MG63 (cell line): ENCODE results near the gene RAMP3. TPM values are rescaled to one million over a fixed set of nuclear protein-coding genes. Genes with fewer than 3 reads are reported as not detected.

ENCODE experiments used
- DNase-seq: peaks from one replicate; pipeline ENCODE4 v3.0.0-alpha.2; 2020
- H3K27me3 ChIP-seq: fragments of 250-450 bp; sonication (Bioruptor Pico); 2 replicates; pipeline ENCODE4 v1.5.1; 2020; ENCODE audit warnings: mild to moderate bottlenecking, moderate library complexity
- H3K36me3 ChIP-seq: fragments of 250-450 bp; sonication (Bioruptor Pico); 2 replicates; pipeline ENCODE4 v1.5.1; 2020; ENCODE audit warnings: mild to moderate bottlenecking, moderate library complexity
- H3K4me3 ChIP-seq: fragments of 250-450 bp; sonication (Bioruptor Pico); 2 replicates; pipeline ENCODE4 v1.5.1; 2020; ENCODE audit warnings: mild to moderate bottlenecking, moderate library complexity
- H3K9me3 ChIP-seq: fragments of 250-450 bp; sonication (Bioruptor Pico); 2 replicates; pipeline ENCODE4 v1.5.1; 2020; ENCODE audit warnings: mild to moderate bottlenecking, moderate library complexity
- total RNA-seq: library from RNA; depleted of rRNA; stranded (reverse); fragments of >200 nt; shearing (Covaris generic); gene quantifications from 2 replicates; pipeline ENCODE4 v1.2.3, GENCODE V29; 2014; ENCODE audit warnings: low replicate concordance

Gene RAMP3
- total RNA-seq, 1 experiment from 2014 or later, result not detected

DNA sequence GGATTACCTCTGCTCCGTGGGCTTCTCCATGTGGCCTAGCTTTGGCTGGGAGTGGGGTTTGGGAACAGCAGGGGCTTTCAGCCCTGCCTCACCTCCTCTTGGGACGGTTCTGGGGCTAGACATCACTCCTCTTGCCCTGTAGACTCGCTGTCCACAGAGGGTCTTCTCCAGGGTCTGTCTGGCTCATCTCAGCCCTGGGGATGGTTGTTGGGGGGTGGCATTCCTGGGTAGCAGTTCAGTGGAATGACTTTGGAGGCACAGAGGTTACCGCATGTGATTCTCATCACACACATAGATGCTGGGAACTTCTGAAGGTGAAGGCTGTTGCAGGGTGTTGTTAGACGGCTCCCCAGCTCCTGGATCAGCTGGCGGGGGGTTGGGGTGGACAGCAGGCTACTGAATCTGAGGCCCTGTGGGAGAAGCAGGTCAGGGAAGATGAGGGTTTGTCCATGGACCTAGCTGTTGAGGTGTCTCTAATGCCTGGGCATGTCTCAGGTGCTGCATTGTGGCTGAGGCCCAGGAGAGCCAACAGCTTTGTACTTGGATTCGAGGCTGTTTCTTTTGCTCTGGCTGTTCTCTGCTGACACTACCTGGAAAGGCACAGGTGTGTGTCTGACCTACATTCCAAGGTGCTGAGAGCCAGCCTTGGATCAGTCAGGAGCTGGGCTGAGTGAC is 23.8 kb downstream of the RAMP3 start:
- H3K4me3 ChIP-seq, result no peak overlapping the region
- no peaks in the 10 kb centered on the region for H3K9me3 ChIP-seq
- no peak for DNase-seq
- no peaks in the 10 kb centered on the region for H3K27me3 ChIP-seq
- H3K36me3 ChIP-seq, result no peaks in the 10 kb centered on the region

DNA sequence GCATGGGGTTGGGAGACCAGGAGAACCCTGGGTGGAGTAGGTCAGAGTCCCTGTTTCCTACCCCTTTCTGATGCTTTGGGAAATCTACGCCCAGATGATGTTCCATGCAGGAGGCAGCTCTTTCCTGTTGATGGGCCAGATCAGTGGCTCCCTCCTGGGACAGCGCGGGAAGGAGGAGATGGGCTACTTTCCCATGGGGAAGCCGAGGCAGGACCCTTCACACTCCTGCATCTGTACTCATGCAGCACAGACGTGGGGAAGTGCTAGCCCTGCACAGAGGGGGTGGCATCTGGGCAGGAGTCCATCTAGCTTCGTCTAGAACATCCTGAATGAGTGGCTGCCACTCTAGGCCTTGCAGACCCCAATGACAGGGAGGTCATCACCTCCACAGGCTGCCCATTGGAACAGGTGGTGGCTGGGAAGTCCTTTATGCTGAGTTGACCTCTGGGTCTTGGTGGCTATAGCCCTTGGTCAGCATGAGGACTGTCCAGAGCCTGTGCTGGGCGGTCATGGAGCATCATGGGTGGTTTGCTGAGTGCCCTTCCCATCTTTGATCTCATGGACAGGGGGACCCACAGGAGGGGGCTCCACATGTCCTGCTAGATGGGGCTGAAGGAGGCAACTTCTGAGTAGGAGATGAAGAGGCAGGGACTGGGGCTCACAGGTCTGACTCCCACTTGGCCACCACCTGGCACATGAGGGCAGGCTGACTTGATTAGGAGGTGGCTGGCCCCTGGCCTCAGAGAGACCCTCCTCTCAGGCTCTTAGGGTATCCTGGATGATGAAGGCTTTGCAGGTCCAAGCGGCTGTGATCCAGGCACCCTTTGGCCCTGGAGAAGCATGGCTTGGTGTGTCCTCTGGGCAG is 24.6 kb downstream of the RAMP3 start:
- Histone ChIP-seq H3K4me3 (no peak overlapping the region), H3K9me3 (no peaks in the 10 kb centered on the region), H3K36me3 (no peaks in the 10 kb centered on the region), H3K27me3 (no peaks in the 10 kb centered on the region)
- no peak for DNase-seq

DNA sequence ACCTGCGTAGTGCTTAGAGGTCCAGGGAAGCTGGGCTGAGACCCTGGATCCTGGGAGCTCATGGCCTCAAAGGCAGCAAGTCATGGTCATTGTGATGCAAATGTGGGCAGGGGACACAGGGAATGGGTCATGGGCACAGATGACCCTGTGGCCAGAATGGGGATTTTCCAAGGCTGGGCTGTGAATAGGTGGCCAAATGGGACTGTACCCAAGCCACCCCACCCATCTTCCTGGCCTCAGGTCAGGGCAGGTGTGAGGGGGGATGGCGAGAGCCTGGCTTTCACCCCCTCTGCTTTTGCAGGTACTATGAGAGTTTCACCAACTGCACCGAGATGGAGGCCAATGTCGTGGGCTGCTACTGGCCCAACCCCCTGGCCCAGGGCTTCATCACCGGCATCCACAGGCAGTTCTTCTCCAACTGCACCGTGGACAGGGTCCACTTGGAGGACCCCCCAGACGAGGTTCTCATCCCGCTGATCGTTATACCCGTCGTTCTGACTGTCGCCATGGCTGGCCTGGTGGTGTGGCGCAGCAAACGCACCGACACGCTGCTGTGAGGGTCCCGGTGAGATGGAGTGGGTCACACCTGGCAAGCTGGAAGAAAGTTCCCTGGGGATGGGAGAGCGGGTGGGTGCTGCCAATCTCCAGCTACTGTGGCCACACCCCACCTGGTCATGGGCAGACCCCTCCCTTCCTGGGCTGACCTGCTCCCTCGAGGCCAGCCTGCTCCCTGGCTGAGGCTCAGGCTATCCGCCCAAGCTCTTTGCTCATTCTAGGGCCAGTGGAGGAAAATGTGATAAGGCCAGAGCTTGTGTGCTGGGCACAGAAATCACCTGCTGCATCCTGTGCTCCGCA is 25.5 kb downstream of the RAMP3 start:
- H3K4me3 ChIP-seq, result no peak overlapping the region
- no peak for DNase-seq
- no peaks in the 10 kb centered on the region for H3K36me3 ChIP-seq
- H3K27me3 ChIP-seq, result no peaks in the 10 kb centered on the region
- no peaks in the 10 kb centered on the region for H3K9me3 ChIP-seq

DNA sequence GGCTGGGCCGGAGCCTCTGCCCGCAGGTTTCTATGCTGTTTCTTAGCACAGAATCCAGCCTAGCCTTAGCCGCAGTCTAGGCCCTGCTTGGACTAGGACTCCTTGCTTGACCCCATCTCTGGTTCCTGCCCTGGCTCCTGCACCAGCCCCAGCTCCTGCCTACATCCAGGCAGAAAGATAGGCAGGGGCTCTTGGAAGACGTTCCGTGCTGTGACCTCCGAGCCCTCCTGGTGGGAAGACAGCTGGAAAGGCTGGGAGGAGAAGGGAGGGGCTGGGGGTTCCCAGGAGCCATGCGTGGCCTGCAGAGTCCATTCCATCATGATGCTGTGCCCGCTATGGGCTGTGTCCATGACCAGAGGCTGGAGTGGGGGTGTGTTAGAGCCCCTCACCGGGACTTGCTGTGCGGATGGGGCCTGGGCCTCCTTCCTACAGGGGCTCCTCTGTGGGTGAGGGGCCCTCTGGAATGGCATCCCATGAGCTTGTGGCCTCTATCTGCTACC is 26.2 kb downstream of the RAMP3 start:
- H3K27me3 ChIP-seq, result no peaks in the 10 kb centered on the region
- DNase-seq, result no peak

DNA sequence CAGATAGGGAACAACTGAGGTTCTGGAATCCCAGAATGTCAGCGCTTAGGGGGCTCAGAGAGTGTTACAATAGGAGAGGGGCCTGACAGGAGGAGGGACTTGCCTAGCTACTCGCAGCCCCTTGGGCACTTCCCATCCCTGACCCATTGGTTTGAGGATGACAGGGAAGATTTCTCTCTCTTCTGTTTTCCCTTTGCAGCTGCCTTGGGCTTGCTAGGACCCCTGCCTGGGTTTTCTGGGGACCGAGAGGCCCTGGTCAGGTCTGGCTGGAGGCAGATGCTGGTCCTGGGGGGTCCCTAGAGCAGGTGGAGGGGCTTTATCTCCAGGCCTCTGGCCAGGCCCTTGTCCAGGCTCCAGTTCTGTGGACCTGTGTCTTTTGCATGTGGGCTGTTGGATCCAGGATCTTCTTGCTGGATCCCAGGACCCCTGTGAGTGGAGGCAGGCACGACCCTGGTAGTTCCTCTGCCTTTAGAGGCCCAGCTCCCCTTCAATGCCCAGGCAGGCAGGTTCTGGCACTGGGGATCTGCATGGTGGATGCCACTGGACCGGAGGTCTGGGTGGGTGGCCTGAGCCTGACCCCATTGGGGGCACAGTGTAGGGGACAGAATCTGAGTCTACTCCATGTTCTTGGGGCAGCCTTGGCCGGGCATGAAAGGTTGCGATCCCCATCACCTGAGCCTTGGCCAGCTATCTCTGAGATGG is 26.9 kb downstream of the RAMP3 start:
- no peaks in the 10 kb centered on the region for H3K27me3 ChIP-seq
- no peak overlapping the region for H3K4me3 ChIP-seq
- no peak for DNase-seq
- no peaks in the 10 kb centered on the region for H3K9me3 ChIP-seq
- H3K36me3 ChIP-seq, result no peaks in the 10 kb centered on the region

More for the DNA sequence above, 26.2 kb downstream of the RAMP3 start:
- no peak overlapping the region for H3K4me3 ChIP-seq
- no peaks in the 10 kb centered on the region for H3K9me3 ChIP-seq
- no peaks in the 10 kb centered on the region for H3K36me3 ChIP-seq

DNA sequence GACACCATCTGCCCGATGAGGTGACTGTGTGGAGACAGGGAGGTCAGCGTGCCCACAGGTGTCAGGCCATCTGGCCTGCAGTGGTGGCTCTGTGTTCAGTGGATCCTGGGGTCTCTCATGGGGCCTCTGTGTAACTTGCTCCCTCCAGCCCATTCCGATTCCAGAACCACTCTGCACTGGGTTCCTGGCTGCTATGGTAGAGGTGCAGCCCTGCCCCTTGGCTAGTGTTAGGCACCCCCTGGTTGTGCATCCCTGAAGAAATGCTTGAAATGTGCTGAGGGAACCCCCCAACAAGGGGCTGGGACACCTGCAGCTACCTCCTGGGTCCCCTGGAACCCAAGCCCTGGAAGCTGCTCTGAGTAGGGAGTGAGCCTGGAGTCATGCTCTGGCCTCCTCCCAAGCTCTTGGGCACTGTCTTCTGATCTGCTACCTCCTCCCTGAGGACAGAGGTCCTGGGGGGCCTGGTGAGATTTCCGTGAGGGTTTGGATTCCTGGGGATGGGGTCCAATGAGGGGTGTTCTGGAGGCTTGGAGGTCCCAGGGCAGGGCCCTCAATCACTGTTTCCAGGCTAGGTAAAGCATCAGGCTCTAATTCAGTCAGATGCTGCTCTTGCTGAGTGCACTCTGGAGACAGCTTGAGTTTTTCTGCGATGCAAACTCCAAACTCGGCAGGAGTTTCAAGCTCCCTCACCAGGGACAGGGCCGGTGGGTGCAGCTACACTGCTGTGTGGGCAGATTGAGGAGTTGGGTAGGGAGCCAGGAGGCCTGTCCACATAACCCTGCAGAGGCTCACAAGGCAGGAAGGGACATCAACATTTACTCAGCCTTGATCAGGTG is 27.7 kb downstream of the RAMP3 start:
- H3K4me3 ChIP-seq, result no peak overlapping the region
- H3K9me3 ChIP-seq, result no peaks in the 10 kb centered on the region
- H3K27me3 ChIP-seq, result no peaks in the 10 kb centered on the region
- DNase-seq, result no peak
- no peaks in the 10 kb centered on the region for H3K36me3 ChIP-seq

DNA sequence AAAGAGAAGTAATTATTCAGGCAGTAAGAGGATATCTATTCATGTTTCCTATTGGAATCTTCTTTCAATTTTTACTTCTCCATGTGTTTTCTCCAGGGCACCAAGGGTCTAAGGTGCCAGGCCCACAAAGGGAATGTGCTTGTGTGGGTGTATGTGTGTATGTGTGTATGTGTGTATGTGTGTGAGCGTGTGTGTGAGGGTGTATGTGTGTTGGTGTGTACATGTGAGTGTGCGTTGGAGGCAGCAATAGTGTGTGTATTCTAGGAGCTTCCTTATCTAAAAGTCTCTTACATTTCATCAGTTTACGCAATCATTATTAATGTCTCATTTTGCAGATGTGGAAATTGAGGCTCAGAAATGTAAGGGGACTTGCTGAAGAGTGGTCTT is 28.3 kb downstream of the RAMP3 start:
- H3K36me3 ChIP-seq, result no peaks in the 10 kb centered on the region
- no peaks in the 10 kb centered on the region for H3K9me3 ChIP-seq
- no peaks in the 10 kb centered on the region for H3K27me3 ChIP-seq
- H3K4me3 ChIP-seq, result no peak overlapping the region
- no peak for DNase-seq

DNA sequence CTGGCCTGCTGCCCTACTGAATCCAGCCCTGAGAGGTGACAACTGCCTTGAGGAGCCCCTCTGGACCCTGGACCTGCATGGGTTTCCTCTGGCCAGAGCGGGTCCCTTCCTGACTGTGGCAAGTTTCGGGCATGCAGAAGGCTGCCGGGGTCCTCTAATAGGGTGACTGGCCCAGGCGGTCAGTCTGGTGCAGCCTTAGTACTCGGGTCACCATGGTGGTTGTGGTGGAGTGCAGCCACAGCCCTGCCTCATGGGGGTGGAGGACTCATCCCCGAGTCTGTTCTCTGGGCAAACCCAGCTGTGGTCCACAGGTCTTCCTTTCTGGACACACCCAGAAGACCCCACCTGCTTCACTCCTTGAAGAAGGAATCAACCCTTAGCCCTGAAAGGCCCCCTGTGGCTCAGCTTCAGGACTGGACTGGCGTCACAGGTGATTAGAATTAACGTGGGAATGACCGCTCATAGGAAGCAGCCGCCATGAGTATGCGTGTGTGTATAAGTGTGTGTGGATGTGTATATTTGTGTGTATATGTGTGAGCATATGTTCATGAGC is 28.7 kb downstream of the RAMP3 start:
- Histone ChIP-seq H3K36me3 (no peaks in the 10 kb centered on the region), H3K27me3 (no peaks in the 10 kb centered on the region), H3K9me3 (no peaks in the 10 kb centered on the region), H3K4me3 (no peak overlapping the region)
- no peak for DNase-seq

DNA sequence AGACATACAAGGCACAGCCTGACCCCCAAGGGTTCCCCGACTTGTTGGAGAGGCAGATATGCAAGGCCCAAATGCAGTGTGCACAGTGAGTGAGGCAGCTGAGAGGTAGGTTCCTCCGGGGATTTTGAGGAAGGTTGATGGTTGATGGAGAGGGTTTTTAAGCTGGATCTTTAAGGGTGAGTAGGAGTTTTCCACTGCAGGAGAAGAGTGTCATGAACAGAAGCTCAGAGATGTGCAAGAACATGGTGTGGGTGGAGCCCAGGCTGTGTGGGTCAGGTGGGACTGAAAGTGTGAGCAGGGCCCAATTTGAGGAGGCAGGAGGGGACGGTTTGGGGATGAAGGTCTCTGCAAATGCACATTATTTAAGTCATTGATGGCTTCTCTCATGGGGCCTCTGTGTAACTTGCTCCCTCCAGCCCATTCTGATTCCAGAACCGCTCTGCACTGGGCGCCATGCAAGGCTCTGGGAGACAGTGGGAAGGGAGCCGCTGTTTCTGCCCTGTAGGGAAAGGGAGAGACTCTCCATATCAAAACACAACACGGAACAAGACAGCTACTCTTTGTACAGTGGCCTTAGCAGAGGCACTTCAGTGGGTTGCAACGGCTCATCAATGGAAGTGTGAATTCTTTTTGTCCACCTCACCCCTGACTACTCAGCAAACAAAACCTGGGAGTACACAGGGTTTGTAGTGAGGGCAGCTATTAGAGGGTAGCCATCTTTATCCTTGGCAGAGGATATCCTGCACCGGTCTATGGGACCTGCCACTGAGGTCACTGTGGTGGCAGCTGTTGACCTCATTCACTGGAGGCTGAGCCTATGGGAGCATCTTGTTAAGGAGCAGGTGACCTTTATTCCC is 29.7 kb downstream of the RAMP3 start:
- Histone ChIP-seq H3K36me3 (no peaks in the 10 kb centered on the region), H3K4me3 (no peak overlapping the region), H3K27me3 (no peaks in the 10 kb centered on the region; the same call in 1 of the 2 replicates), H3K9me3 (no peaks in the 10 kb centered on the region)
- no peak for DNase-seq

DNA sequence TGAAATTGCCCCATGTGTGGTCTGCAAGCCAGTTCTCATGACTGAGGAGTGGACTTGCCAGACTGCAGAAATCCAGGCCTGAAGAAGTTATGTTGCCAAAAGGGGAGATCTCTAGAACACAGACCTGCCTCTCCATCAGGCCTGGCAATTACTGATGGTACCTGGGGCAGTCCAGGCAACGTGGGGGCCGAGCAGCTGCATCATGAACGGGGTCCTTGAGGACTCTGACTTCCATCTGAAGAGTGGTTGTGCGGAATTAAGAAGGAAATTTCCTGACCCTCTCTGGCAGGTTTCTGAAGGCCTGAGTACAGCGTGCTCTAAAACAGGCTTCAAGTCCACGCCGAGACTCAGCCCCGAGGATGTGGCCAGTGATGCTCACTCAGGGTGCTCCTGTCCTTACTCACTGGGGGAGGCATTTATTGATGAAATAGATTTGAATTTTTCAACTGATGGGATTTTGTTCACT is 30.4 kb downstream of the RAMP3 start:
- Histone ChIP-seq H3K9me3 (no peaks in the 10 kb centered on the region), H3K36me3 (no peaks in the 10 kb centered on the region), H3K4me3 (no peak overlapping the region), H3K27me3 (no peaks in the 10 kb centered on the region; the same call in 1 of the 2 replicates)
- DNase-seq, result no peak

DNA sequence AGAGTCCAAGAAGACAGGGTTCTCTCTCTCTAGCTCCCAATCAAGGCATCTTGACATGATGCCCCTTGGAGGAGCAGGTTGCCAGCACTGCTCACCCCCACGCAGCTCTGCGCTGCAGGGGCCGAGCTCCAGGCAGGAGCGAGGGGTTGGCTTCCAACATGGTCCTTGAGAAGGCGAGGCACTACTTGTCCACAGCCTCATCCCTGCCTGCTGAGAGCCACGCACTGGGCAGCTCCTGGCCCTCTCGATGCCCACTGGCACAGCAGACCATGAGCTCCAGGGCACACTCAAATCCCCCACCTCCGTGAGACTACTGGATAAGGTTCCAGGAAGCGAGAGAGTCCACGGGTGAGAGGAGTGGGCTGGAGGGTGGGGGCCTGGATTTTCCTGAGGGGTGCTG is 31.1 kb downstream of the RAMP3 start:
- H3K9me3 ChIP-seq, result no peaks in the 10 kb centered on the region
- no peaks in the 10 kb centered on the region for H3K36me3 ChIP-seq
- H3K27me3 ChIP-seq, result no peaks in the 10 kb centered on the region; the same call in 1 of the 2 replicates
- DNase-seq, result no peak
- no peak overlapping the region for H3K4me3 ChIP-seq

DNA sequence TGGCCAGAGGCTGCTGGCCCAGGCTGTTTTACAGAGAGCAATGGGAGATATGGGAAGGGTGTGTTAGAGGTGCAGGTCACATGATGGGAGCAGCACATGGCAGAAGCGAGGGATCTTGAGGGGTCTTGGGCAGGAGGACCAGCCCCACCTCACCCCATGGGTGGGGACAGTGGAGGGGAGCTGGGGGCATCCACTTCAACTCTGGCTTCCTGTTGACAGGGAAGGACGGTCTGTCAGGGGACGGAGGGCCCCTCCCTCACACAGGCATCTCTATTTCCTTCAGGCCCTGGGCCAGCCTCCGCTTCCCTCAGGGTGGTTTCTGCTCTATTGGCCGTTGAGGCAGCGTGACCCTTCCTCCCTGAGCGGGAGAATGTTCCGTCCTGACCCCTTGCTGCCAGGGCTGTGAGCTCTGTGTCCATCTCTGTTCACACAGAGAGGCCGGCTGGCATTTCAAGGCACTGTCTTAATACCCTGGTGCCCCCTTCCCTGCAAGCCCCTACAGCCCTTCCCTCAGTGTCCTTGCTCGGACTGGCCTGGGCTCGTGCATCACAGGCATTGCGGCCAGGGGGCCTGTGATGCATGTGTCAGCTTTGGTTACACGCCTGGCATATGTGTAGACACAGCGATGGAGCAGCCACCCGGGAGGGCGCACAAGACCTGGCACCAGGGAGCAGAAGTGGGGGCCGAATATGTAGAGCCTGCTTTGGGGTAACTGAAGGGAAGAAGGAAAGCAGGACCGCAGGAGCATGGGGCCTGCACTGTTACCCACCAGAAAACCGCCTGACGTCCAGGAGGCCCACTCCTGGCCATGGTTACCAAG is 31.8 kb downstream of the RAMP3 start:
- no peaks in the 10 kb centered on the region; the same call in 1 of the 2 replicates for H3K27me3 ChIP-seq
- no peak overlapping the region for H3K4me3 ChIP-seq
- DNase-seq, result no peak
- no peaks in the 10 kb centered on the region for H3K36me3 ChIP-seq
- no peaks in the 10 kb centered on the region for H3K9me3 ChIP-seq

DNA sequence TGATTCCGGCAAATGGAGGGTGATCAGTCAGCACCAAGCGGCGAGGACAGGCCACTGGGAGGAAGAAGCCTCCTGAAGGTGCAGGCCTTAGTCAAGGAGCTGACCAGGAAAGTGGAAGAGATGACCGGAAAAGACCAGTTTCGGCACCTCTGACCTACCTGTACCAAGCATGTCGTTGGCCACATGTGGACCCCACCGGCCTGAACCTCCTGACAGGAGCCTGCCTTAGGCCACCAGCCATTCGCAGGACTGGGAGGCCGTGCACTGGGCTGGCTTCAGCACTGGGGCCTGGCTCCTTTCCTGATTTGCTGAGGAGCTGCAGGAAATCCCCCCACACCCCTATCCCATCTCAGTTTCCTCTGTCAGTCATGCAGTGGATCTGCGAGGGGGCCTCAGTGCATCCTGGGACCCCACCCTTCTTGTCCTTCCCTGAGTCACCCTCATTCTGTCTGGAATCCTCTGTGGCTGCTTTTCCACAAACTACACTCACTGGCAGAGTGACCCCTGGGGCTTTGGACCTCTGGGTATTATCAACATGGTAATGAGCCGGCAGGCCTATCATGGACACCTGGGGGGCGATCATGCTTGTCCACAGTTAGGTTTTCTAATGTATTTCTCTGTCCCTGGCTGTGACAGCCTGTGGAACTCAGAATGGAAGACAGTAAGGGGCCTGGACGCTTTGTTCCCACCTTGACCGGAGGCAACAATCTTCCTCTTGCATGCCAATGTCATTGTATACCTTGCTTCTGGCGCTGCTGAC is 33.0 kb downstream of the RAMP3 start:
- Histone ChIP-seq H3K4me3 (no peak overlapping the region), H3K9me3 (no peaks in the 10 kb centered on the region), H3K27me3 (no peaks in the 10 kb centered on the region; the same call in 1 of the 2 replicates), H3K36me3 (no peaks in the 10 kb centered on the region)
- no peak for DNase-seq
